HG02870 (cell line): ENCODE measurements around the gene RAB5IF.

Experiments
- ATAC-seq: cut with Tn5 transposase; IDR thresholded peaks from one replicate; pipeline ENCODE4 v1.9.1; 2021; ENCODE audit warnings: mild to moderate bottlenecking, moderate library complexity; ENCODE audit not compliant: unreplicated experiment

Gene RAB5IF

GRCh38 chr20:36658300-36658699 is 52.7 kb downstream of the RAB5IF start:
- ATAC-seq, result no peak
